ENCODE results near the gene CPPED1.

The CPPED1 gene

DNA sequence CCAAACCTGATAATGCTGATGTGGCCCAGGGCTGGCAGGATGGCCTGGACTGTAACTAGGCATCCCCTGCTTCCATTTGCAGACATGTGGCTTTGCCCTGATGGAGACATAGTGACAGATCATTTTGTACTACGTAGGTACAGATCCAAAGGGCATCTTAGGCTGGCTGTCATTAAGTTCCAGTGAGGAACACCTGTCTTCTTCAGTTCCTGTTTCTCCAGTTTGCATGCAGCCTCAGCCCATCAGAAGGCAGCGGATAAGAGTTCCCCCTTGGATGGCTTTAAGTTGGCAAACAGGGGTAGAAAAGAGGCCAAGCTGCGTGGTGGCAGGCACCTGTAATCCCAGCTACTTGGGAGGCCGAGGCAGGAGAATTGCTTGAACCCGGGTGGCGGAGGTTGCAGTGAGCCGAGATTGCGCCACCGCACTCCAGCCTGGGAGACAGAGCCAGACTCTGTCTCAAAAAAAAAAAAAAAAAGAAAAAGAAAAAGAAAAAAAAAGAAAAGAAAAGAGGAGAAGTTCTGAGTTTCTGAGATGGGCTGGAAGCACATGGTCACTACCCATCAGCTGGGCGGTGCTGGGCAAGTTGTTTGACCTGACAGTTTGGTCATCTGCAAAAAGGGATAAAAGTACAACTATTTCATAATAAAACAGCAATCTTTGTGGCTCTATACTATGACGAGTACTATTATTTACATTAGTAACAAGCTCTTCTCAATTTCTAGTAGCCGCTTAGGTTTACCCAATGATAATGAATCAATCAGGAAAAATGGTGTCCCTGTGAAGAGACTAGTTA lies 42.7 kb downstream of the CPPED1 start:
- no peak overlapping the region for H3K4me3 ChIP-seq (ENCODE audit: low read depth, low read length)
- in situ Hi-C loops (cut with HindIII; ENCODE audit: low sequenced_read_pairs) = no loop called here
- TF ChIP-seq, protein P1, sequence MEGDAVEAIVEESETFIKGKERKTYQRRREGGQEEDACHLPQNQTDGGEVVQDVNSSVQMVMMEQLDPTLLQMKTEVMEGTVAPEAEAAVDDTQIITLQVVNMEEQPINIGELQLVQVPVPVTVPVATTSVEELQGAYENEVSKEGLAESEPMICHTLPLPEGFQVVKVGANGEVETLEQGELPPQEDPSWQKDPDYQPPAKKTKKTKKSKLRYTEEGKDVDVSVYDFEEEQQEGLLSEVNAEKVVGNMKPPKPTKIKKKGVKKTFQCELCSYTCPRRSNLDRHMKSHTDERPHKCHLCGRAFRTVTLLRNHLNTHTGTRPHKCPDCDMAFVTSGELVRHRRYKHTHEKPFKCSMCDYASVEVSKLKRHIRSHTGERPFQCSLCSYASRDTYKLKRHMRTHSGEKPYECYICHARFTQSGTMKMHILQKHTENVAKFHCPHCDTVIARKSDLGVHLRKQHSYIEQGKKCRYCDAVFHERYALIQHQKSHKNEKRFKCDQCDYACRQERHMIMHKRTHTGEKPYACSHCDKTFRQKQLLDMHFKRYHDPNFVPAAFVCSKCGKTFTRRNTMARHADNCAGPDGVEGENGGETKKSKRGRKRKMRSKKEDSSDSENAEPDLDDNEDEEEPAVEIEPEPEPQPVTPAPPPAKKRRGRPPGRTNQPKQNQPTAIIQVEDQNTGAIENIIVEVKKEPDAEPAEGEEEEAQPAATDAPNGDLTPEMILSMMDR (IDR thresholded peaks at IDR 0.05; ENCODE audit: low read depth, low read length, missing control alignments) = no peak
- DNase-seq (ENCODE audit: low read depth) = no peak

DNA sequence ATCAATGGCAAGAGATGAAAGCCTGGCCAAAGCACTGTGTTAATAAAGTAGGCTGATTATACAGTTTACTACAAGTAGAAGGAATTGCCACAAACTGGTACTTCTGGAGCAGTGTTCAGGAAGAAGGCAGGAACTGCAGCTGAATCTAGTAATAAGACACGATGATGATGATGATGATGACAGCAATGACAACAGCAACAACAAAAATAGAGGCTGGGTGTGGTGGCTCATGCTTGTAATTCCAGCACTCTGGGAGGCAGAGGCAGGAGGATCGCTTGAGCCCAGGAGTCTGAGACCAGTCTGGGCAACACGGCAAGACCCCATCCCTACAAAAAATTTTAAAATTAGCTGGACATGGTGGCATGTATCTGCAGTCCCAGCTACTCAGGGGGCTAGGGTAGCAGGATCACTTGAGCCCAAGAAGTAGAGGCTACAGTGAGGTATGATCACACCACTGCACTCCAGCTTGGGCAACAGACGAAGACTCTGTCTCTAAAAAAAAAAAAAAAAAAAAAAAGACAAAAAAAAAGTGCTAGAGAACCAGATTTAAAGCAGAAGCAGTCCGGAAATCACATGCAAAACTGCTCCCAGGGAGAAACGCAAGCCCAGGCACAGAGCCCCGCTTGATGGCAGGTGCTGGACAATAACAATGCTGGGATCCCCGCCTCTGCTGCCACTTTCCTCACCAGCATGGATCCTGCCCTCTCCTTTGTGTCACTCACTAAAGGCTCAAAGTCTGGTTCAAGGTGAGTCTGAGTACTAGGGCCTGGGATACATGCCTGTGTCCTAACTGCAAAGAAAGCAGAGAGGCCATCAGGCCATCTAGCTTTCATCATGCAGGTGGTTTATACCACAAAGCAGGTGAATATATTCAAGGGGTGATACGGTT lies 44.8 kb downstream of the CPPED1 start:
- DNase-seq (ENCODE audit: low read depth) = no peak
- no peak overlapping the region for H3K4me3 ChIP-seq (ENCODE audit: low read depth, low read length)
- TF ChIP-seq, protein P1 (IDR thresholded peaks at IDR 0.05; ENCODE audit: low read depth, low read length, missing control alignments) = no peak
- in situ Hi-C loops (cut with HindIII; ENCODE audit: low sequenced_read_pairs) = no loop called here

DNA sequence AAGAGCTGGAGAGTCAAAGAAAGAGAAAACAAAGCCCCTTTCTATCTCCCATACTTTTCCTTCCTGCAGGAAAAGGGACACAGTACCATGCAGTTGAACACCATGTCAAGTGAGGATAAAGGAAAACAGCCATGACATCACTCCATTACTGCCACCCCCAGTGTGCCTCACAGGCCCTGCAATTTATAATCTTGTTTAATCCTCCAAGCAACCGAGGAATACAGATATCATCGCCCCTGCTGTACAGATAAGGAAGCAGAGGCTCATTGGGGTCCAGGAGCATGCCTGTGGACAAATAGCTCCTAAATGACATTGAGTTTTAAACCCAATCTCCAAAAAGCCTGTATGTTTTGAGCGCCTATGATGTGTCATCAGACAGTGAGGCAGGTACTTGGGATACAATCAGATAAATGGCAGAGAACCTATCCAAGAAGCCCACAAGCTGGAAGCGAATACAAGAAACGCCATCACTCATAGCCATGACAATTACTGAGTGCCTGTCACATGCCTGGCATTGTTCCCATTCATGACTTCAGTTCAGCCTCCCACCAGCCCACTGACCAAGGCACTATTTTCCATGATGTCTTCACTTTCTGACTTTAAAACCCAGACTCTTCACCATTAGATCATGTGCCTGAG lies 45.5 kb downstream of the CPPED1 start:
- in situ Hi-C loops (cut with HindIII; ENCODE audit: low sequenced_read_pairs) = no loop called here
- H3K4me3 ChIP-seq (ENCODE audit: low read depth, low read length) = no peak overlapping the region
- no peak for DNase-seq (ENCODE audit: low read depth)
- TF ChIP-seq, protein P1 (IDR thresholded peaks at IDR 0.05; ENCODE audit: low read depth, low read length, missing control alignments) = no peak

DNA sequence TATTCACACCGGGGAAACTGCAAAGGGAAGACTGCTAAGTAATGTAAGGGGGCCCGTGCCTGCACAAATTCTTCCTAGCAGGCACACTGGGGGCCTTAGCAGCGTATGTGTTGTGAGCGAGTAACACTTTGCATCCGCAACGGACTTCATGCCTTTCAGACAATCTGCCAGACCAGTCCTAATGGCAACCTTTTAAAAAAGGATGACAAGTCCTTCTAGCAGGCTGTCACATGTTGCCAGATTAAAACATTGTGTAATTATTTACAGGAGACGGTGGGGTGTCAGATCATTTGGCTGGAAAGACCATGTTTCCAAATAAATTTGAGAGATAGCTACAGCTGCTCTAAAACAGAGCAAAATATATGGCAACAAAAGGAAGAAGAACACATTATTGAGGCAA lies 46.1 kb downstream of the CPPED1 start:
- in situ Hi-C loops (cut with HindIII; ENCODE audit: low sequenced_read_pairs) = no loop called here
- DNase-seq (ENCODE audit: low read depth) = no peak
- TF ChIP-seq, protein P1 (IDR thresholded peaks at IDR 0.05; ENCODE audit: low read depth, low read length, missing control alignments) = no peak
- no peak overlapping the region for H3K4me3 ChIP-seq (ENCODE audit: low read depth, low read length)

DNA sequence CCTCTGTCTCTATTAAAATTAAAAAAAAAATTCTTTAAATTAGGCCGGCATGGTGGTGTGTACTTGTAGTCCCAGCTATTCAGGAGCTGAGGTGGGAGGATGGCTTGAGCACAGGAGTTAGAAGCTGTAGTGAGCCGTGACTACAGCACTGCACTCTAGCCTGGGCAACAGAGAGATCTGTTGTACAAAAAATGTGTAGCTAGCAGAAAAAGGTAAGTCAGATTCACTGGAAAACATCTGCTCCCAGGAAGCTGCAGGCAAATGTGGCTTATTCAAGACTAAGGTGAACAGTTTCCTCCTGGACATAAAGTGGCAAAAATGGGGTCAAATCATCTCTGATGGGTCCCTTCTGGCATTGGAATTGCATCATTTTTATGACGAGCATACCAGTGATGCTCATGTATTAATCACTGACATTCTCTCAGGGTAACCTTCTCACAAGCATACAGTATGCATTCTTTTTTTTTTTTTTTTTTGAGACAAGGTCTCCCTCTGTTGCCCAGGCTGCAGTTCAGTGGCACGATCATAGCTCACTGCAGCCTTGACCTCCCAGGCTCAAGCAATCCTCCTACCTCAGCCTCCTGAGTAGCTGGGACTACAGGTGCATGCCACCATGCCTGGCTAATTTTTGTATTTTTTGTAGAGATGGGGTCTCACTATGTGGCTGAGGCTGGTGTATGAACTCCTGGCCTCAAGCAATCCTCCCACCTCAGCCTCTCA lies 48.7 kb downstream of the CPPED1 start:
- H3K4me3 ChIP-seq (ENCODE audit: low read depth, low read length) = no peak overlapping the region
- no peak for DNase-seq (ENCODE audit: low read depth)
- in situ Hi-C loops (cut with HindIII; ENCODE audit: low sequenced_read_pairs) = no loop called here

More for the DNA sequence above, 48.7 kb downstream of the CPPED1 start:
- TF ChIP-seq, protein P1 (IDR thresholded peaks at IDR 0.05; ENCODE audit: low read depth, low read length, missing control alignments) = no peak

All from astrocyte of the cerebellum (primary cell).